Loucy (cell line): ENCODE data around the gene PADI4.

Experiments
- H2AFZ ChIP-seq: fragments of 200-600 bp; sonication (generic); 2 replicates; pipeline ENCODE4 v1.6.0; 2016; ENCODE audit warnings: antibody characterized with exemption, mild to moderate bottlenecking, low read length, moderate library complexity
- H3F3A ChIP-seq: fragments of 200-600 bp; 2 replicates; pipeline ENCODE4 v1.6.0; 2016; ENCODE audit warnings: antibody characterized with exemption, low read depth, mild to moderate bottlenecking
- H3K27me3 ChIP-seq: fragments of 200-600 bp; sonication (generic); 2 replicates; pipeline ENCODE4 v1.6.1; 2014; ENCODE audit warnings: low read length, mild to moderate bottlenecking; ENCODE audit not compliant: insufficient read depth, poor library complexity, severe bottlenecking
- H3K36me3 ChIP-seq: fragments of 200-600 bp; sonication (generic); 2 replicates; pipeline ENCODE4 v1.6.1; 2016; ENCODE audit warnings: low read length; ENCODE audit not compliant: insufficient read depth
- H3K4me1 ChIP-seq: fragments of 200-600 bp; sonication (generic); 2 replicates; pipeline ENCODE4 v1.5.1; 2014; ENCODE audit warnings: low read length, mild to moderate bottlenecking; ENCODE audit not compliant: insufficient read depth, poor library complexity, severe bottlenecking
- H3K4me2 ChIP-seq: fragments of 200-600 bp; sonication (generic); 2 replicates; pipeline ENCODE4 v1.6.0; 2014; ENCODE audit warnings: antibody characterized with exemption, low read length, low read depth, mild to moderate bottlenecking; ENCODE audit not compliant: poor library complexity, severe bottlenecking
- H3K4me3 ChIP-seq: fragments of 200-600 bp; sonication (generic); 2 replicates; pipeline ENCODE4 v1.5.1; 2014; ENCODE audit warnings: low read length, mild to moderate bottlenecking, mixed read lengths; ENCODE audit not compliant: poor library complexity, severe bottlenecking
- H3K79me2 ChIP-seq: fragments of 200-600 bp; sonication (generic); 2 replicates; pipeline ENCODE4 v1.6.1; 2014; ENCODE audit warnings: low read length; ENCODE audit not compliant: insufficient read depth
- H3K9ac ChIP-seq: fragments of 200-600 bp; sonication (generic); 2 replicates; pipeline ENCODE4 v1.6.0; 2014; ENCODE audit warnings: mild to moderate bottlenecking, low read depth, low read length, moderate library complexity; ENCODE audit not compliant: poor library complexity, severe bottlenecking
- H3K9me2 ChIP-seq: fragments of 200-600 bp; sonication (generic); replicated peaks from 2 replicates; pipeline ENCODE4 v1.6.1; 2016; ENCODE audit warnings: low read depth, low read length, mixed read lengths
- H3K9me3 ChIP-seq: fragments of 200-600 bp; sonication (generic); 2 replicates; pipeline ENCODE4 v1.6.1; 2014; ENCODE audit warnings: mild to moderate bottlenecking, antibody characterized with exemption, low read length, low read depth; ENCODE audit not compliant: insufficient read depth
- H4K20me1 ChIP-seq: fragments of 200-600 bp; sonication (generic); 2 replicates; pipeline ENCODE4 v1.6.0; 2014; ENCODE audit warnings: antibody characterized with exemption, low read length, mild to moderate bottlenecking; ENCODE audit not compliant: insufficient read depth, poor library complexity, severe bottlenecking
- CTCF ChIP-seq: fragments of 200-600 bp; sonication (generic); conservative IDR thresholded peaks from 2 replicates; pipeline ENCODE4 v1.5.1; 2014; ENCODE audit warnings: mild to moderate bottlenecking, antibody characterized with exemption, low read length
- EZH2phosphoT487 ChIP-seq: fragments of 200-600 bp; IDR thresholded peaks from 2 replicates; pipeline ENCODE4 v1.6.1; 2018; ENCODE audit warnings: antibody characterized with exemption, mild to moderate bottlenecking, moderate library complexity, borderline replicate concordance

PADI4 gene

GRCh38 chr1:17290553-17290952, 17.4 kb upstream of the PADI4 start:
- Histone ChIP-seq H4K20me1 (no peaks in the 10 kb centered on the region), H3K27me3 (no peaks in the 10 kb centered on the region), H3K4me3 (no peak overlapping the region), H3K9ac (no peak overlapping the region), H2AFZ (no peak overlapping the region), H3K36me3 (no peaks in the 10 kb centered on the region), H3K9me3 (no peaks in the 10 kb centered on the region), H3K4me1 (no peaks in the 10 kb centered on the region), H3K4me2 (no peak overlapping the region), H3K79me2 (no peaks in the 10 kb centered on the region), H3K9me2 (no peaks in the 10 kb centered on the region), H3F3A (no peaks in the 10 kb centered on the region)
- TF ChIP-seq EZH2phosphoT487 = no peak
- no peak for TF ChIP-seq CTCF

- H3K4me2 ChIP-seq = no peak overlapping the region
- H3K4me1 ChIP-seq = no peaks in the 10 kb centered on the region
- no peak overlapping the region for H3K4me3 ChIP-seq
- H3K9me2 ChIP-seq = no peaks in the 10 kb centered on the region
- no peaks in the 10 kb centered on the region for H3K9me3 ChIP-seq
- no peaks in the 10 kb centered on the region for H4K20me1 ChIP-seq
- TF ChIP-seq EZH2phosphoT487 (no peak), CTCF (no peak)
- H3K79me2 ChIP-seq = no peaks in the 10 kb centered on the region
- H3K27me3 ChIP-seq = no peaks in the 10 kb centered on the region
- no peaks in the 10 kb centered on the region for H3F3A ChIP-seq
- no peaks in the 10 kb centered on the region for H3K36me3 ChIP-seq
- H3K9ac ChIP-seq = no peak overlapping the region
- no peak overlapping the region for H2AFZ ChIP-seq
These were observed 15.5 kb upstream of the PADI4 start for GRCh38 chr1:17292299-17293160.

GRCh38 chr1:17293681-17294425, 14.1 kb upstream of the PADI4 start:
- H4K20me1 ChIP-seq = no peaks in the 10 kb centered on the region
- no peaks in the 10 kb centered on the region for H3K9me3 ChIP-seq

More at GRCh38 chr1:17293681-17294425, 14.1 kb upstream of the PADI4 start:
- Histone ChIP-seq H3K4me1 (no peaks in the 10 kb centered on the region), H3K4me2 (no peak overlapping the region), H3K4me3 (no peak overlapping the region), H3K27me3 (no peaks in the 10 kb centered on the region), H3K36me3 (no peaks in the 10 kb centered on the region), H3K9ac (no peak overlapping the region), H2AFZ (no peak overlapping the region), H3K9me2 (no peaks in the 10 kb centered on the region), H3K79me2 (no peaks in the 10 kb centered on the region), H3F3A (no peaks in the 10 kb centered on the region)
- no peak for TF ChIP-seq EZH2phosphoT487
